Neural cell (in vitro differentiated cells): Measurements from ENCODE around the gene TMEM240. TPM values are rescaled to one million over a fixed set of nuclear protein-coding genes. Genes with fewer than 3 reads are reported as not detected.

Experiments used
- H2AFZ ChIP-seq: fragments of 200-600, 300-800 bp; sonication (generic), shearing (Covaris generic); 2 replicates; pipeline ENCODE4 v1.6.0; 2014; ENCODE audit warnings: low read depth, mild to moderate bottlenecking, antibody characterized with exemption, low read length, moderate library complexity
- H3F3A ChIP-seq: fragments of 200-600 bp; shearing (Covaris generic); 2 replicates; pipeline ENCODE4 v1.6.1; 2016; ENCODE audit warnings: mild to moderate bottlenecking, moderate library complexity, mixed read lengths, antibody characterized with exemption, low read length; ENCODE audit not compliant: insufficient read depth, poor library complexity, severe bottlenecking
- H3K27ac ChIP-seq: fragments of 200-600, 300-800 bp; sonication (generic), shearing (Covaris generic); 2 replicates; pipeline ENCODE4 v1.5.1; 2014; ENCODE audit warnings: mild to moderate bottlenecking, low read length, moderate library complexity
- H3K27me3 ChIP-seq: fragments of 300-800, 200-600 bp; sonication (generic), shearing (Covaris generic); 2 replicates; pipeline ENCODE4 v1.6.0; 2014; ENCODE audit warnings: mild to moderate bottlenecking, low read depth, low read length, moderate library complexity; ENCODE audit not compliant: insufficient read depth
- H3K36me3 ChIP-seq: fragments of 300-800, 200-600 bp; sonication (generic), shearing (Covaris generic); 2 replicates; pipeline ENCODE4 v1.5.1; 2014; ENCODE audit warnings: mild to moderate bottlenecking, antibody characterized with exemption, low read length, moderate library complexity; ENCODE audit not compliant: insufficient read depth
- H3K4me2 ChIP-seq: fragments of 300-800, 200-600 bp; sonication (generic), shearing (Covaris generic); 2 replicates; pipeline ENCODE4 v1.6.0; 2014; ENCODE audit warnings: mild to moderate bottlenecking, low read length
- H3K4me3 ChIP-seq: fragments of 300-800, 200-600 bp; sonication (generic), shearing (Covaris generic); 2 replicates; pipeline ENCODE4 v1.5.1; 2014; ENCODE audit warnings: mild to moderate bottlenecking, low read length, moderate library complexity
- H3K79me2 ChIP-seq: fragments of 200-600 bp; shearing (Covaris generic); replicated peaks from 2 replicates; pipeline ENCODE4 v1.6.0; 2014; ENCODE audit warnings: mild to moderate bottlenecking, low read length, moderate library complexity; ENCODE audit not compliant: insufficient read depth
- H3K9ac ChIP-seq: fragments of 300-800, 200-600 bp; sonication (generic), shearing (Covaris generic); 2 replicates; pipeline ENCODE4 v1.6.1; 2016; ENCODE audit warnings: mild to moderate bottlenecking, low read length, mixed read lengths
- H3K9me2 ChIP-seq: fragments of 200-600 bp; shearing (Covaris generic); 2 replicates; pipeline ENCODE4 v1.6.1; 2016; ENCODE audit warnings: mild to moderate bottlenecking, low read length, mixed read lengths; ENCODE audit not compliant: insufficient read depth
- H3K9me3 ChIP-seq: fragments of 200-600, 300-800 bp; sonication (generic), shearing (Covaris generic); 2 replicates; pipeline ENCODE4 v1.6.1; 2016; ENCODE audit warnings: mild to moderate bottlenecking, mixed run types, low read length, moderate library complexity, mixed read lengths
- H4K20me1 ChIP-seq: fragments of 200-600 bp; shearing (Covaris generic); 2 replicates; pipeline ENCODE4 v1.6.1; 2016; ENCODE audit warnings: mild to moderate bottlenecking, mixed run types; ENCODE audit not compliant: insufficient read depth
- EP300 ChIP-seq: fragments of 450-650 bp; conservative IDR thresholded peaks from 2 replicates; pipeline ENCODE4 v1.6.1; 2014; ENCODE audit warnings: antibody characterized with exemption, mild to moderate bottlenecking, moderate library complexity; ENCODE audit not compliant: poor library complexity, severe bottlenecking
- EZH2 ChIP-seq: fragments of 200-600, 300-800 bp; shearing (Covaris generic), sonication (generic); IDR thresholded peaks from 2 replicates; pipeline ENCODE4 v1.6.1; 2014; ENCODE audit warnings: antibody characterized with exemption, low read length, borderline replicate concordance, mild to moderate bottlenecking; ENCODE audit not compliant: insufficient read depth, poor library complexity, severe bottlenecking
- MXI1 ChIP-seq: fragments of 450-650 bp; conservative IDR thresholded peaks from 2 replicates; pipeline ENCODE4 v1.6.1; 2014; ENCODE audit warnings: antibody characterized with exemption, mild to moderate bottlenecking; ENCODE audit not compliant: poor library complexity, severe bottlenecking
- POLR2AphosphoS5 ChIP-seq: IDR thresholded peaks from 2 replicates; pipeline ENCODE4 v1.6.1; 2012
- RAD21 ChIP-seq: fragments of 450-650 bp; conservative IDR thresholded peaks from 2 replicates; pipeline ENCODE4 v1.6.1; 2014; ENCODE audit warnings: antibody characterized with exemption, mild to moderate bottlenecking, moderate library complexity
- SMC3 ChIP-seq: fragments of 450-650 bp; conservative IDR thresholded peaks from 2 replicates; pipeline ENCODE4 v1.6.1; 2014; ENCODE audit warnings: antibody characterized with exemption, mild to moderate bottlenecking, moderate library complexity; ENCODE audit not compliant: poor library complexity
- TAF1 ChIP-seq: IDR thresholded peaks from 2 replicates; pipeline ENCODE4 v1.6.1; 2012; ENCODE audit warnings: low read depth
- polyA plus RNA-seq: library from polyadenylated mRNA; depleted of rRNA; stranded (reverse); fragments of >200 nt; gene quantifications from 2 replicates; pipeline ENCODE4 v1.2.3, GENCODE V29; 2014
- TF ChIP-seq, protein P1 (sequence below): IDR thresholded peaks from 2 replicates; pipeline ENCODE4 v1.6.1; 2012; ENCODE audit warnings: borderline replicate concordance
- TF ChIP-seq, protein P2 (sequence below): fragments of 450-650 bp; IDR thresholded peaks from 2 replicates; pipeline ENCODE4 v1.5.1; 2014; ENCODE audit warnings: antibody characterized with exemption, mild to moderate bottlenecking, moderate library complexity; ENCODE audit not compliant: poor library complexity, severe bottlenecking

TMEM240 gene
- polyA plus RNA-seq, 1 donor from 2014 or later = 46.7 TPM

DNA sequence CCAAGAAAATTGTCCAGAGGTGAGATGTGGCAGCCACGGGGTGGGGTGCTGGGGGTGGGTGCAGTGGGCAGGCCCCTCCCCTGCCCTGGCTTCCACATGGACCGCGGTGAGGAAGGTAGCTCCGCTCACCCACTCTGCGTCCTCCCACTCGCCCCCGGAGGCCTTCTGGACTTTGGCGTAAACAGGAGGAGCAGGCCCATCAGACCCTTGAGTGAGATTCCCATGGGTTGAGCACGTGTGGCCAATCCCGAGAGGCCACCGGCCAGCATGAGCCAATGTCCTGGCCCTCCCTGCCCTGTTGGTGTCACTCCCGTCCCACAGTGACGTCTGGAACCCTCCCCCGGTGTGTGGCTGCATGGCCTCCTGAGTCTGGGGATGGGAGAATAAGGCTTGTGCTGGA is 8.2 kb upstream of the TMEM240 start:
- Histone ChIP-seq H3K9me2 (no peaks in the 10 kb centered on the region), H3K4me2 (no peak overlapping the region), H4K20me1 (no peaks in the 10 kb centered on the region), H3K4me3 (no peak overlapping the region), H3K9ac (no peak overlapping the region), H3K9me3 (no peaks in the 10 kb centered on the region), H3F3A (no peaks in the 10 kb centered on the region), H3K27ac (no peak overlapping the region), H3K27me3 (no peaks in the 10 kb centered on the region), H2AFZ (no peak overlapping the region), H3K36me3 (no peaks in the 10 kb centered on the region), H3K79me2 (no peaks in the 10 kb centered on the region)
- TF ChIP-seq, protein P1, sequence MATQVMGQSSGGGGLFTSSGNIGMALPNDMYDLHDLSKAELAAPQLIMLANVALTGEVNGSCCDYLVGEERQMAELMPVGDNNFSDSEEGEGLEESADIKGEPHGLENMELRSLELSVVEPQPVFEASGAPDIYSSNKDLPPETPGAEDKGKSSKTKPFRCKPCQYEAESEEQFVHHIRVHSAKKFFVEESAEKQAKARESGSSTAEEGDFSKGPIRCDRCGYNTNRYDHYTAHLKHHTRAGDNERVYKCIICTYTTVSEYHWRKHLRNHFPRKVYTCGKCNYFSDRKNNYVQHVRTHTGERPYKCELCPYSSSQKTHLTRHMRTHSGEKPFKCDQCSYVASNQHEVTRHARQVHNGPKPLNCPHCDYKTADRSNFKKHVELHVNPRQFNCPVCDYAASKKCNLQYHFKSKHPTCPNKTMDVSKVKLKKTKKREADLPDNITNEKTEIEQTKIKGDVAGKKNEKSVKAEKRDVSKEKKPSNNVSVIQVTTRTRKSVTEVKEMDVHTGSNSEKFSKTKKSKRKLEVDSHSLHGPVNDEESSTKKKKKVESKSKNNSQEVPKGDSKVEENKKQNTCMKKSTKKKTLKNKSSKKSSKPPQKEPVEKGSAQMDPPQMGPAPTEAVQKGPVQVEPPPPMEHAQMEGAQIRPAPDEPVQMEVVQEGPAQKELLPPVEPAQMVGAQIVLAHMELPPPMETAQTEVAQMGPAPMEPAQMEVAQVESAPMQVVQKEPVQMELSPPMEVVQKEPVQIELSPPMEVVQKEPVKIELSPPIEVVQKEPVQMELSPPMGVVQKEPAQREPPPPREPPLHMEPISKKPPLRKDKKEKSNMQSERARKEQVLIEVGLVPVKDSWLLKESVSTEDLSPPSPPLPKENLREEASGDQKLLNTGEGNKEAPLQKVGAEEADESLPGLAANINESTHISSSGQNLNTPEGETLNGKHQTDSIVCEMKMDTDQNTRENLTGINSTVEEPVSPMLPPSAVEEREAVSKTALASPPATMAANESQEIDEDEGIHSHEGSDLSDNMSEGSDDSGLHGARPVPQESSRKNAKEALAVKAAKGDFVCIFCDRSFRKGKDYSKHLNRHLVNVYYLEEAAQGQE = no peak
- TF ChIP-seq RAD21 = no peak
- TF ChIP-seq EP300 = no peak
- TF ChIP-seq EZH2 = no peak
- TF ChIP-seq, protein P2, sequence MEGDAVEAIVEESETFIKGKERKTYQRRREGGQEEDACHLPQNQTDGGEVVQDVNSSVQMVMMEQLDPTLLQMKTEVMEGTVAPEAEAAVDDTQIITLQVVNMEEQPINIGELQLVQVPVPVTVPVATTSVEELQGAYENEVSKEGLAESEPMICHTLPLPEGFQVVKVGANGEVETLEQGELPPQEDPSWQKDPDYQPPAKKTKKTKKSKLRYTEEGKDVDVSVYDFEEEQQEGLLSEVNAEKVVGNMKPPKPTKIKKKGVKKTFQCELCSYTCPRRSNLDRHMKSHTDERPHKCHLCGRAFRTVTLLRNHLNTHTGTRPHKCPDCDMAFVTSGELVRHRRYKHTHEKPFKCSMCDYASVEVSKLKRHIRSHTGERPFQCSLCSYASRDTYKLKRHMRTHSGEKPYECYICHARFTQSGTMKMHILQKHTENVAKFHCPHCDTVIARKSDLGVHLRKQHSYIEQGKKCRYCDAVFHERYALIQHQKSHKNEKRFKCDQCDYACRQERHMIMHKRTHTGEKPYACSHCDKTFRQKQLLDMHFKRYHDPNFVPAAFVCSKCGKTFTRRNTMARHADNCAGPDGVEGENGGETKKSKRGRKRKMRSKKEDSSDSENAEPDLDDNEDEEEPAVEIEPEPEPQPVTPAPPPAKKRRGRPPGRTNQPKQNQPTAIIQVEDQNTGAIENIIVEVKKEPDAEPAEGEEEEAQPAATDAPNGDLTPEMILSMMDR = no peak
- no peak for TF ChIP-seq POLR2AphosphoS5

DNA sequence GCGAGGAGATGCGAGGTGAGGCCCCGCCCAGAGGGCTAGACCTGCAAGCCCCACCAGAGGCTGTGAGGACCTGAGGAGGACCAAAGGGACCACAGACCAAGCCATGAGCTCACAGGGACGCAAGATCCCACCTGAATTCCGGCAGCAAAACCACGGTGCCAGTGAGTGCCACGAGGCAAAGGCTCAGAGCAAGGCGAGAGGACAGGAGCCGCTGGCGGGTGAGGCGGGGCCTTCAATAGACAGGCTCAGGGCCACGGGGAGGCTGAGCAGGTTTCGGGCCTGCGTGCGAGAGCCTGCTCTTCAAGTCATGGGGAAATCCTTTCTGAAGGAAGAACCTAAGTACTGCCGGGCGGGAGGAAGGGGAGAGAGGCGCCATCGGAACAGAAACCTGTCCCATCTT is 7.1 kb upstream of the TMEM240 start:
- H2AFZ ChIP-seq = no peak overlapping the region
- no peak for TF ChIP-seq EP300
- no peak for TF ChIP-seq TAF1
- no peak for TF ChIP-seq SMC3
- TF ChIP-seq, protein P1 = no peak
- no peak for TF ChIP-seq POLR2AphosphoS5
- no peak for TF ChIP-seq EZH2
- no peak for TF ChIP-seq RAD21
- TF ChIP-seq MXI1 = no peak
- TF ChIP-seq, protein P2 = no peak
- no peak overlapping the region for H3K9ac ChIP-seq
- H3K9me2 ChIP-seq = no peaks in the 10 kb centered on the region
- H3K79me2 ChIP-seq = no peaks in the 10 kb centered on the region
- no peaks in the 10 kb centered on the region for H3K9me3 ChIP-seq
- no peak overlapping the region for H3K4me2 ChIP-seq
- H3K36me3 ChIP-seq = no peaks in the 10 kb centered on the region
- no peaks in the 10 kb centered on the region for H4K20me1 ChIP-seq
- H3K27ac ChIP-seq = no peak overlapping the region
- H3K4me3 ChIP-seq = no peak overlapping the region
- H3K27me3 ChIP-seq = no peaks in the 10 kb centered on the region
- H3F3A ChIP-seq = no peaks in the 10 kb centered on the region
